SK-N-SH treated with all-trans-retinoic acid at 6 μM for 48 hours (cell line): Measurements from ENCODE around the gene SENP3.

ENCODE experiments used
- ARNTL ChIP-seq: fragments of 450-650 bp; formaldehyde crosslinking; IDR thresholded peaks from 2 replicates; pipeline ENCODE4 v1.5.0; 2020; ENCODE audit warnings: low read depth, mild to moderate bottlenecking, moderate library complexity, borderline replicate concordance
- CSRNP3 ChIP-seq: fragments of 250-450 bp; sonication (Bioruptor Pico); IDR thresholded peaks from 2 replicates; pipeline ENCODE4 v1.5.1; 2021; ENCODE audit warnings: mild to moderate bottlenecking, moderate library complexity
- ISL1 ChIP-seq: fragments of 250-450 bp; sonication (Bioruptor Pico); IDR thresholded peaks from 2 replicates; pipeline ENCODE4 v2.1.2; 2022; ENCODE audit warnings: mild to moderate bottlenecking, moderate library complexity
- RARB ChIP-seq: fragments of 250-450 bp; sonication (Bioruptor Pico); IDR thresholded peaks from 2 replicates; pipeline ENCODE4 v1.8.0; 2021; ENCODE audit warnings: mild to moderate bottlenecking, moderate library complexity
- TCF4 ChIP-seq: fragments of 250-450 bp; sonication (Bioruptor Pico); IDR thresholded peaks from 2 replicates; pipeline ENCODE4 v1.8.0; 2021; ENCODE audit warnings: mild to moderate bottlenecking, moderate library complexity, borderline replicate concordance
- TSHZ2 ChIP-seq: fragments of 250-450 bp; sonication (Bioruptor Pico); IDR thresholded peaks from 2 replicates; pipeline ENCODE4 v1.5.0; 2020; ENCODE audit warnings: mild to moderate bottlenecking, moderate library complexity
- ZFP3 ChIP-seq: fragments of 250-450 bp; sonication (Bioruptor Pico); IDR thresholded peaks from 2 replicates; pipeline ENCODE4 v1.5.0; 2020; ENCODE audit warnings: mild to moderate bottlenecking, moderate library complexity
- ZFP30 ChIP-seq: fragments of 450-650 bp; formaldehyde crosslinking; IDR thresholded peaks from 2 replicates; pipeline ENCODE4 v1.5.0; 2022; ENCODE audit warnings: mild to moderate bottlenecking, moderate library complexity
- ZNF565 ChIP-seq: fragments of 450-650 bp; formaldehyde crosslinking; conservative IDR thresholded peaks from 2 replicates; pipeline ENCODE4 v1.5.0; 2020; ENCODE audit warnings: low read depth, mild to moderate bottlenecking, moderate library complexity
- ZNF70 ChIP-seq: fragments of 450-650 bp; formaldehyde crosslinking; IDR thresholded peaks from 2 replicates; pipeline ENCODE4 v1.5.0; 2020; ENCODE audit warnings: mild to moderate bottlenecking, moderate library complexity
- ZNF8 ChIP-seq: fragments of 450-650 bp; formaldehyde crosslinking; IDR thresholded peaks from 2 replicates; pipeline ENCODE4 v1.5.0; 2020; ENCODE audit warnings: mild to moderate bottlenecking, moderate library complexity
- TF ChIP-seq, protein P1 (sequence below): fragments of 250-450 bp; sonication (Bioruptor Pico); IDR thresholded peaks from 2 replicates; pipeline ENCODE4 v1.5.1; 2020; ENCODE audit warnings: low read depth, mild to moderate bottlenecking, moderate library complexity

GRCh38 chr17:7575481-7575883 is 13.8 kb downstream of the SENP3 start:
- TF ChIP-seq ZNF70 (CRISPR knock-in tag) (no peak), CSRNP3 (CRISPR knock-in tag) (no peak), ZNF565 (no peak), ARNTL (no peak), TCF4 (no peak), TSHZ2 (CRISPR knock-in tag) (no peak), ZNF8 (CRISPR knock-in tag) (no peak), RARB (CRISPR knock-in tag) (no peak), ZFP3 (no peak), ZFP30 (CRISPR knock-in tag) (no peak), ISL1 (CRISPR knock-in tag) (no peak)
- TF ChIP-seq, protein P1, sequence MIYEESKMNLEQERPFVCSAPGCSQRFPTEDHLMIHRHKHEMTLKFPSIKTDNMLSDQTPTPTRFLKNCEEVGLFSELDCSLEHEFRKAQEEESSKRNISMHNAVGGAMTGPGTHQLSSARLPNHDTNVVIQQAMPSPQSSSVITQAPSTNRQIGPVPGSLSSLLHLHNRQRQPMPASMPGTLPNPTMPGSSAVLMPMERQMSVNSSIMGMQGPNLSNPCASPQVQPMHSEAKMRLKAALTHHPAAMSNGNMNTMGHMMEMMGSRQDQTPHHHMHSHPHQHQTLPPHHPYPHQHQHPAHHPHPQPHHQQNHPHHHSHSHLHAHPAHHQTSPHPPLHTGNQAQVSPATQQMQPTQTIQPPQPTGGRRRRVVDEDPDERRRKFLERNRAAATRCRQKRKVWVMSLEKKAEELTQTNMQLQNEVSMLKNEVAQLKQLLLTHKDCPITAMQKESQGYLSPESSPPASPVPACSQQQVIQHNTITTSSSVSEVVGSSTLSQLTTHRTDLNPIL (CRISPR knock-in tag): no peak
